ENCODE data around the gene SMYD2. TPM values are rescaled to one million over a fixed set of nuclear protein-coding genes. Genes with fewer than 3 reads are reported as not detected.
"Not testable (repeated sequence)": the region's sequence is repeated elsewhere in the genome, so short reads cannot be mapped to it uniquely, and the experiment has no call there.

The SMYD2 gene
- total RNA-seq, 1 experiment from 2014 or later: 25.8 TPM

- CTCF ChIA-PET: no interaction called here
- DNase-seq (ENCODE audit: low spot score): peak; percentile 27
- TF ChIP-seq CTCF (conservative IDR thresholded peaks at IDR 0.05; ENCODE audit: low read depth, low read length) (0 out of 2 replicates have a peak, but pooled peaks have one; percentile 24), EZH2 (IDR thresholded peaks at IDR 0.05; ENCODE audit: borderline replicate concordance, low read depth, low read length, poor library complexity, severe bottlenecking) (no peak)
- H3K4me3 ChIP-seq (ENCODE audit: low read depth, low read length, poor library complexity, severe bottlenecking): no peak overlapping the region
- POLR2A ChIA-PET (ENCODE audit: low non-redundant PET): no interaction called here
- no peak overlapping the region for H3K27ac ChIP-seq (ENCODE audit: low read depth, low read length, poor library complexity, severe bottlenecking)
- no peaks in the 10 kb centered on the region for H3K9me3 ChIP-seq (ENCODE audit: low read depth, low read length, poor library complexity, severe bottlenecking)
- intact Hi-C loops (cut with micrococcal nuclease; ENCODE audit: unreplicated experiment): no loop called here
- peaks cover 3% of the 10 kb centered on the region for H3K4me1 ChIP-seq (ENCODE audit: insufficient read depth, low read length, poor library complexity, severe bottlenecking)
- H3K27me3 ChIP-seq (replicated peaks; ENCODE audit: insufficient read depth, low read depth, low read length, poor library complexity): no peaks in the 10 kb centered on the region
- no TSS peak for BruUV-seq (replicated peaks)
- no peaks in the 10 kb centered on the region for H3K36me3 ChIP-seq (ENCODE audit: insufficient read depth, low read length, poor library complexity, severe bottlenecking)
Observed at GRCh38 chr1:214271174-214271858, 9.6 kb upstream of the SMYD2 start.

- peaks cover 3% of the 10 kb centered on the region for H3K4me1 ChIP-seq (ENCODE audit: insufficient read depth, low read length, poor library complexity, severe bottlenecking)
- no peaks in the 10 kb centered on the region for H3K36me3 ChIP-seq (ENCODE audit: insufficient read depth, low read length, poor library complexity, severe bottlenecking)
- BruUV-seq (replicated peaks): no TSS peak
- CTCF ChIA-PET: no interaction called here
- H3K9me3 ChIP-seq (ENCODE audit: low read depth, low read length, poor library complexity, severe bottlenecking): no peaks in the 10 kb centered on the region
- intact Hi-C loops (cut with micrococcal nuclease; ENCODE audit: unreplicated experiment): no loop called here
- TF ChIP-seq EZH2 (IDR thresholded peaks at IDR 0.05; ENCODE audit: borderline replicate concordance, low read depth, low read length, poor library complexity, severe bottlenecking) (no peak), CTCF (conservative IDR thresholded peaks at IDR 0.05; ENCODE audit: low read depth, low read length) (no peak)
- no peak overlapping the region for H3K4me3 ChIP-seq (ENCODE audit: low read depth, low read length, poor library complexity, severe bottlenecking)
- H3K27me3 ChIP-seq (replicated peaks; ENCODE audit: insufficient read depth, low read depth, low read length, poor library complexity): no peaks in the 10 kb centered on the region
- no peak overlapping the region for H3K27ac ChIP-seq (ENCODE audit: low read depth, low read length, poor library complexity, severe bottlenecking)
- POLR2A ChIA-PET (ENCODE audit: low non-redundant PET): no interaction called here
- DNase-seq (ENCODE audit: low spot score): no peak
Observed at GRCh38 chr1:214271995-214272731, 8.8 kb upstream of the SMYD2 start.

GRCh38 chr1:214272964-214273533 is 7.9 kb upstream of the SMYD2 start:
- BruUV-seq (replicated peaks): no TSS peak
- Histone ChIP-seq H3K4me1 (ENCODE audit: insufficient read depth, low read length, poor library complexity, severe bottlenecking) (peaks cover 3% of the 10 kb centered on the region), H3K27ac (ENCODE audit: low read depth, low read length, poor library complexity, severe bottlenecking) (no peak overlapping the region), H3K4me3 (ENCODE audit: low read depth, low read length, poor library complexity, severe bottlenecking) (no peak overlapping the region), H3K27me3 (replicated peaks; ENCODE audit: insufficient read depth, low read depth, low read length, poor library complexity) (no peaks in the 10 kb centered on the region), H3K36me3 (ENCODE audit: insufficient read depth, low read length, poor library complexity, severe bottlenecking) (no peaks in the 10 kb centered on the region), H3K9me3 (ENCODE audit: low read depth, low read length, poor library complexity, severe bottlenecking) (no peaks in the 10 kb centered on the region)
- ChIA-PET CTCF (no interaction called here), POLR2A (ENCODE audit: low non-redundant PET) (no interaction called here)
- DNase-seq (ENCODE audit: low spot score): no peak
- intact Hi-C loops (cut with micrococcal nuclease; ENCODE audit: unreplicated experiment): no loop called here
- TF ChIP-seq EZH2 (IDR thresholded peaks at IDR 0.05; ENCODE audit: borderline replicate concordance, low read depth, low read length, poor library complexity, severe bottlenecking): no peak
- TF ChIP-seq CTCF (conservative IDR thresholded peaks at IDR 0.05; ENCODE audit: low read depth, low read length): no peak

GRCh38 chr1:214275700-214276099 is 5.3 kb upstream of the SMYD2 start:
- POLR2A ChIA-PET (ENCODE audit: low non-redundant PET): not testable (repeated sequence)

More at GRCh38 chr1:214275700-214276099, 5.3 kb upstream of the SMYD2 start:
- H3K27me3 ChIP-seq (replicated peaks; ENCODE audit: insufficient read depth, low read depth, low read length, poor library complexity); DNase-seq (ENCODE audit: low spot score); H3K4me3 ChIP-seq (ENCODE audit: low read depth, low read length, poor library complexity, severe bottlenecking); intact Hi-C loops (cut with micrococcal nuclease; ENCODE audit: unreplicated experiment); H3K36me3 ChIP-seq (ENCODE audit: insufficient read depth, low read length, poor library complexity, severe bottlenecking); H3K9me3 ChIP-seq (ENCODE audit: low read depth, low read length, poor library complexity, severe bottlenecking); BruUV-seq (replicated peaks); H3K4me1 ChIP-seq (ENCODE audit: insufficient read depth, low read length, poor library complexity, severe bottlenecking); CTCF ChIA-PET; H3K27ac ChIP-seq (ENCODE audit: low read depth, low read length, poor library complexity, severe bottlenecking): not testable (repeated sequence)

Data from A673 (cell line).